Adrenal gland (tissue), 12 donors: ENCODE results near the gene COL23A1. TPM values are rescaled to one million over a fixed set of nuclear protein-coding genes. Genes with fewer than 3 reads are reported as not detected.

Source experiments
- DNase-seq, 7 donors: peaks; one replicate each; pipeline ENCODE4 v3.0.0-alpha.2; 2019 to 2020
- H3K27ac ChIP-seq, 5 donors: fragments of 200-600 bp; sonication (generic) in 4 of 5; 1 replicate in 3 of 5; 2 replicates in 2 of 5; pipeline versions ENCODE4 v1.5.1 to v1.8.0; 2016 to 2020; ENCODE audit warnings: mild to moderate bottlenecking in 1 of 5
- H3K27me3 ChIP-seq: fragments of 200-600 bp; 2 replicates; pipeline ENCODE4 v1.8.0; 2021
- H3K36me3 ChIP-seq, 2 donors: fragments of 200-600 bp; replicated peaks in 1 of 2; 1 replicate in 1 of 2; 2 replicates in 1 of 2; pipeline versions ENCODE4 v1.5.1 to v1.8.0; 2018 to 2022
- H3K4me1 ChIP-seq, 2 donors: fragments of 200-600 bp; replicated peaks in 1 of 2; 1 replicate in 1 of 2; 2 replicates in 1 of 2; pipeline versions ENCODE4 v1.5.1 to v1.8.0; 2018 to 2021
- H3K4me3 ChIP-seq, 4 donors: fragments of 200-600 bp; sonication (generic) in 3 of 4; one replicate each; pipeline ENCODE4 v1.5.1; 2016 to 2018
- H3K9me3 ChIP-seq, 3 donors: fragments of 200-600 bp; sonication (generic) in 1 of 3; replicated peaks in 1 of 3; 1 replicate in 2 of 3; 2 replicates in 1 of 3; pipeline versions ENCODE4 v1.5.1 to v1.8.0; 2016 to 2021
- POLR2A ChIP-seq, 2 donors: fragments of 450-650 bp; IDR thresholded peaks; one replicate each; pipeline ENCODE4 v1.6.1; 2017; ENCODE audit warnings: antibody characterized with exemption in 2 of 2, mild to moderate bottlenecking in 2 of 2, moderate library complexity in 1 of 2
- WGBS, 4 donors: extraction: QIAGEN DNeasy Blood & Tissue Kit in 2 of 4; methylation state at CpG; one replicate each; pipeline versions ENCODE4 v1.1.5 to v1.1.7; 2013 to 2017; 5-methylcytosine and 5-hydroxymethylcytosine counted together
- intact Hi-C, 2 donors: fragments of 100-400 bp; cut with DNase I; formaldehyde crosslinking; loops; one replicate each; pipeline versions ENCODE4 v1.14.1 to v1.15.0; 2022 to 2023
- polyA plus RNA-seq, 3 donors: library from polyadenylated mRNA; stranded (reverse); fragments of 200-250 nt in 2 of 3; fragments of 350-450 nt in 1 of 3; fragmentation: Illumina TruSeq in 1 of 3; extraction: RNeasy Lipid Tissue Mini Kit (QIAGEN cat#74804) in 1 of 3; gene quantifications; one replicate each; pipeline ENCODE4 v1.2.3, GENCODE V29; 2013 to 2014
- total RNA-seq, 9 donors: library from RNA; depleted of rRNA in 4 of 9; stranded (reverse); fragments of >200 nt in 4 of 9; fragments of 120-200 nt in 1 of 9; fragmentation: NEBNext Ultra II Directional in 1 of 9; extraction: Animal tissue kit (Norgen Biotek cat#: 25700) in 1 of 9; gene quantifications; one replicate each; pipeline versions ENCODE4 v1.1.0 to v1.2.4, GENCODE V29; 2013 to 2023
- TF ChIP-seq, protein P1 (sequence below), 6 experiments: fragments of 450-650 bp in 4 of 6; fragments of 200-600 bp in 2 of 6; sonication (generic) in 1 of 6; IDR thresholded peaks; 1 replicate in 5 of 6; 2 replicates in 1 of 6; pipeline versions ENCODE4 v1.5.1 to v1.8.0; 2016 to 2021; ENCODE audit warnings: antibody characterized with exemption in 6 of 6, mild to moderate bottlenecking in 2 of 6, moderate library complexity in 1 of 6
- donor health status: healthy with polysubstance abuse.
- donor health status: Bipolar disorder and iron deficiency.
- donor health status: DM: yes; HTN: yes; CAD: no.
- donor health status: DM: no; HTN: no; CAD: no.
- donor health status: DM: no; HTN: no; CAD: no.
- donor health status: DM: yes; HTN: yes; CAD: no.

COL23A1 gene
- total and polyA plus RNA-seq, 12 donors = 0.09 to 4.4 (median 0.88) TPM

DNA sequence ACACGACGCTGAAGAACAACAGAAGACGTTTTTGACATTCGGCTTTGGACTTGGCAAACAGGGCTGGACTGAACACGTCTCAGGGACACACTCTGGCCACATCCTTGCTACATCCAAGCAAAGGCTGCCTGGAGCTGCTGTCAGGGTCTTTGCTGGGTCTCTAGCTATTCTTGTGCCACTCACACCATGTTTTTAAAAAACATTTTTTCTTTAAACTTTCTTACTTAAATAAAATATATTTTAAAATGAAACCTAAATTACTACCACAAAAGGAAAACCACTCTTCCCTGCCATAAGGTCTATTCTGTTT lies 229.3 kb downstream of the COL23A1 start:
- Histone ChIP-seq H3K27me3 (no peaks in the 10 kb centered on the region), H3K36me3 (no peaks in the 10 kb centered on the region), H3K9me3 (no peaks in the 10 kb centered on the region), H3K4me1 (peaks cover 0 to 7% of the 10 kb centered on the region in 2 donors), H3K4me3 (no peak overlapping the region), H3K27ac (no peak overlapping the region)
- 60 to 70% (median 65%) methylated on average over 5 of the region's 5 CpGs for WGBS, 4 donors
- no peak for TF ChIP-seq POLR2A (IDR thresholded peaks at IDR 0.05)
- TF ChIP-seq, protein P1, sequence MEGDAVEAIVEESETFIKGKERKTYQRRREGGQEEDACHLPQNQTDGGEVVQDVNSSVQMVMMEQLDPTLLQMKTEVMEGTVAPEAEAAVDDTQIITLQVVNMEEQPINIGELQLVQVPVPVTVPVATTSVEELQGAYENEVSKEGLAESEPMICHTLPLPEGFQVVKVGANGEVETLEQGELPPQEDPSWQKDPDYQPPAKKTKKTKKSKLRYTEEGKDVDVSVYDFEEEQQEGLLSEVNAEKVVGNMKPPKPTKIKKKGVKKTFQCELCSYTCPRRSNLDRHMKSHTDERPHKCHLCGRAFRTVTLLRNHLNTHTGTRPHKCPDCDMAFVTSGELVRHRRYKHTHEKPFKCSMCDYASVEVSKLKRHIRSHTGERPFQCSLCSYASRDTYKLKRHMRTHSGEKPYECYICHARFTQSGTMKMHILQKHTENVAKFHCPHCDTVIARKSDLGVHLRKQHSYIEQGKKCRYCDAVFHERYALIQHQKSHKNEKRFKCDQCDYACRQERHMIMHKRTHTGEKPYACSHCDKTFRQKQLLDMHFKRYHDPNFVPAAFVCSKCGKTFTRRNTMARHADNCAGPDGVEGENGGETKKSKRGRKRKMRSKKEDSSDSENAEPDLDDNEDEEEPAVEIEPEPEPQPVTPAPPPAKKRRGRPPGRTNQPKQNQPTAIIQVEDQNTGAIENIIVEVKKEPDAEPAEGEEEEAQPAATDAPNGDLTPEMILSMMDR (IDR thresholded peaks at IDR 0.05) = no peak
- DNase-seq = no peak
- intact Hi-C loops = no loop called here

DNA sequence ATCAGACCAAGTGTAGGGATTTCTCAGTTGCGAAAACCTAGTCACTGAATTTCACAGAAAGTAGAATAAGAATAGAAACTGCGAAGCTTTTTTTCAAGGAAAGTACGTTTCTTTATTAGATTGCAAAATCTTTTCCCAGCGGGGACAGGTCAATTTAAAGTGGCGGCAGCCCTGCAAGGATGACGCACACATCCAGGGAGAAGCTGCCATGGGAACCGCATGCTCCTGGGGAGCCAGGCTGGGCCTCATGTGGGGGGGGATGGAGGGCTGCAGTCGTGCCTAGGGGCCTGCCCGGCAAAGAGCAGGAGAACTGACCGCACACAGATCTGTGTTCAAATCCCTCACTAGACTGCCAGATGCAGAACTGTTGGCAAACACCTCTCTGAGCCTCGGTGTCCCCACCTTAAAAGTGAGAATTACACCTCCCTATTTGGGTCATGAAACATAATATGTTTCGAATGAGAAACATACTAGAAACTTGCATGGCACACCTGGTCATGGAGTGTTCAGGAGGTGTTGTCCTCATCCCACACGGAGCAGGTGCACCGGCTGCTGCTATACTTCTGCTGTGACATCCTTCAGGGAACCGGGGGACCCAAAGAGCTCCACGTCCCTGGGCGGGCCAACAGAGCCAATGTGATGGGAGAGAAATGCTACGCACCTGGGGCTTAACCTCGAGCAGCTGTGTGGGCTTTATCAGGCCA lies 229.8 kb downstream of the COL23A1 start:
- intact Hi-C loops = no loop called here
- no peaks in the 10 kb centered on the region for H3K9me3 ChIP-seq
- TF ChIP-seq, protein P1 (IDR thresholded peaks at IDR 0.05) = no peak
- TF ChIP-seq POLR2A (IDR thresholded peaks at IDR 0.05) = no peak
- no peak for DNase-seq
- H3K27me3 ChIP-seq = no peaks in the 10 kb centered on the region
- H3K27ac ChIP-seq = no peak overlapping the region
- peaks cover 0 to 7% of the 10 kb centered on the region in 2 donors for H3K4me1 ChIP-seq
- WGBS, 4 donors = 75 to 83% (median 80%) methylated on average over 14 to 19 of the region's 19 CpGs
- no peaks in the 10 kb centered on the region for H3K36me3 ChIP-seq
- no peak overlapping the region for H3K4me3 ChIP-seq

DNA sequence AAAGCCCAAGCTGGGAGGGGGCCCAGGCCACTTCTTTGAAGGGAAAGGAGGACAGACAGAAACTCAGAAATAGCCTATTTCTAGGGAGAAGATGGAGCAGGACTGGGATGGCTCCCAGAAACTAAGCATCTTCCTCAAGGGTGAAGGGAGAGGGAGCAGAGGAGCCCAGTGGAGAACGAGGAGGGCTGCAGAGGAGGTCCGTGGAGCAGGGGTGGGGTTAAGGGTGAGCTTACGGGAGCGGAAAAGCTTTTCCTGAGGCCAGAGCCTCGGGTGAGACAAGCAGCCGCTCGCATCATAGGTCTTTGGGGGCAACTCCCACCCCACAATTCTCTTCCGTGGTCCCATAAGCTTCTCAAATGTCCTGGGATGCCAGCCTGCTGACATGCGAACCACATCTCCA lies 230.5 kb downstream of the COL23A1 start:
- WGBS, 4 donors = 65 to 77% (median 72%) methylated on average over 8 to 9 of the region's 9 CpGs
- no peak overlapping the region for H3K27ac ChIP-seq

DNA sequence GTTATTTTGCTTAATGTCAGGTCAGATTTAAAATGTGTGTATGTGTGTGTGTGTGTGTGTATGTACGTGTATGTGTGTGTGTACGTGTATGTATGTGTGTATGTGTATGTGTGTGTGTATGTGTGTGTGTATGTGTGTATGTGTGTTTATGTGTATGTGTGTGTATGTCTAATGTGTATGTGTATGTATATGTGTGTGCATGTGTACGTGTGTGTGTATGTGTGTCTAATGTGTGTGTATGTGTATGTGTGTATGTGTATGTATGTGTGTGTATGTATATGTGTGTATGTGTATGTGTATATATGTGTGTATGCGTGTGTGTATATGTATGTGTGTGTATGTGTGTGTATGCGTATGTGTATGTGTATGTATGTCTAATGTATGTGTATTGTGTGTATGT lies 232.5 kb downstream of the COL23A1 start:
- DNase-seq = no peak
- H3K4me3 ChIP-seq = no peak overlapping the region
- WGBS, 4 donors = 59 to 79% (median 70%) methylated on average over 5 of the region's 5 CpGs
- peaks cover 0 to 7% of the 10 kb centered on the region in 2 donors for H3K4me1 ChIP-seq
- H3K27me3 ChIP-seq = no peaks in the 10 kb centered on the region
- intact Hi-C loops = no loop called here
- no peaks in the 10 kb centered on the region for H3K9me3 ChIP-seq
- no peak overlapping the region for H3K27ac ChIP-seq
- TF ChIP-seq, protein P1 (IDR thresholded peaks at IDR 0.05) = no peak
- no peaks in the 10 kb centered on the region for H3K36me3 ChIP-seq

More for the DNA sequence above, 230.5 kb downstream of the COL23A1 start:
- Histone ChIP-seq H3K9me3 (no peaks in the 10 kb centered on the region), H3K27me3 (no peaks in the 10 kb centered on the region), H3K36me3 (no peaks in the 10 kb centered on the region), H3K4me1 (peaks cover 0 to 7% of the 10 kb centered on the region in 2 donors), H3K4me3 (no peak overlapping the region)
- no peak for DNase-seq
- intact Hi-C loops = no loop called here
- TF ChIP-seq, protein P1 (IDR thresholded peaks at IDR 0.05) = no peak
